Neural progenitor cell (in vitro differentiated cells): ENCODE data around the gene TP73.

Experiments
- EZH2 ChIP-seq: fragments of 200-600 bp; sonication (generic); IDR thresholded peaks from 2 replicates; pipeline ENCODE4 v1.6.1; 2017; ENCODE audit warnings: antibody characterized with exemption, mild to moderate bottlenecking, moderate library complexity
- EZH2phosphoT487 ChIP-seq: fragments of 200-600 bp; sonication (generic); IDR thresholded peaks from 2 replicates; pipeline ENCODE4 v1.6.1; 2017; ENCODE audit warnings: antibody characterized with exemption
- TF ChIP-seq, protein P1 (sequence below): fragments of 200-600 bp; sonication (generic); IDR thresholded peaks from 2 replicates; pipeline ENCODE4 v1.5.1; 2017; ENCODE audit warnings: antibody characterized with exemption, mild to moderate bottlenecking

DNA sequence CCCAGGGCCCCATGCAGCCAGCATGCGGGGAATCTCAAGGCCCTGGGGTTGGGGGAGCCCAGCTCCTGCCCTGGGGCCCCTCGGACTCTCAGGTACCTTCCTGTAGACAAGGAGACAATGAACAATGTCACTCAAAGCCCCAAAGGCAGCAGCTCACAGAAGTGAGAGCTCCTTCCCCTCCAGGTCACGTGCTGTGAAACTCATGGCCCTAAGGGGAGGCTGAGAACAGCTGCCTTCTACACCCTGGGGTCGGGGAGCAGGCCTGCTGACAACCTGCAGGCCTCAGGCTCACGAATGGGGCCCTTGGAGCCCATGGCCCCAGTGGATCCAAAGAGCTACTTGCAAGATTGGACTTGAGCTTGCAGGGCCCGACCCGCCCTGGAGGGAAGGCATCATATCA, 44.2 kb upstream of the TP73 start:
- TF ChIP-seq, protein P1, sequence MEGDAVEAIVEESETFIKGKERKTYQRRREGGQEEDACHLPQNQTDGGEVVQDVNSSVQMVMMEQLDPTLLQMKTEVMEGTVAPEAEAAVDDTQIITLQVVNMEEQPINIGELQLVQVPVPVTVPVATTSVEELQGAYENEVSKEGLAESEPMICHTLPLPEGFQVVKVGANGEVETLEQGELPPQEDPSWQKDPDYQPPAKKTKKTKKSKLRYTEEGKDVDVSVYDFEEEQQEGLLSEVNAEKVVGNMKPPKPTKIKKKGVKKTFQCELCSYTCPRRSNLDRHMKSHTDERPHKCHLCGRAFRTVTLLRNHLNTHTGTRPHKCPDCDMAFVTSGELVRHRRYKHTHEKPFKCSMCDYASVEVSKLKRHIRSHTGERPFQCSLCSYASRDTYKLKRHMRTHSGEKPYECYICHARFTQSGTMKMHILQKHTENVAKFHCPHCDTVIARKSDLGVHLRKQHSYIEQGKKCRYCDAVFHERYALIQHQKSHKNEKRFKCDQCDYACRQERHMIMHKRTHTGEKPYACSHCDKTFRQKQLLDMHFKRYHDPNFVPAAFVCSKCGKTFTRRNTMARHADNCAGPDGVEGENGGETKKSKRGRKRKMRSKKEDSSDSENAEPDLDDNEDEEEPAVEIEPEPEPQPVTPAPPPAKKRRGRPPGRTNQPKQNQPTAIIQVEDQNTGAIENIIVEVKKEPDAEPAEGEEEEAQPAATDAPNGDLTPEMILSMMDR, result no peak
- TF ChIP-seq EZH2 (no peak), EZH2phosphoT487 (no peak)
